ENCODE measurements around the gene PAXIP1.

Gene PAXIP1

DNA sequence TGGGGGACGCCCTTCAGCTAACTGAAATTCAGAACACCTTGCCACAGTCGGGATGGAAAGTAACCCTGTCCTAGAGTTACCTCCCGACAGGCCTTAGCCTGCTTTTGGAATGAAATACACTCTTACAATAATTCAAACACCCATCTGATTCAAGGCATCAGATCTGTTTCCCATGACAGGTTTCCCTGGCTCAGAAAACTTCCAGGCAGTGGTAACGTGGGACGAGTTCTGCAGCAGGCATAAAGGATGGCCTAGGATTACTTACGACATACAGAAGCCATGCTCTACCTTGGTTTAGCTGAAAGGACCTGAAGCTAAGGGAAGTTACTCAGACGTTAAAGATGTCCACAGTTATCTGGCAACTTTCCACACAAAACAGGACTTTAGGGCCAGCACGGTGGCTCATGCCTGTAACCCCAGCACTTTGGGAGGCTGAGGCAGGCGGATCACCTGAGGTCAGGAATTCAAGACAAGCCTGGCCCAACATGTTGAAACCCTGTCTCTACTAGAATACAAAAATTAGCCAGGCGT is 5.0 kb downstream of the PAXIP1 start:
- Histone ChIP-seq H3K9ac (no peak overlapping the region), H3K4me2 (ENCODE audit: low read length) (no peak overlapping the region), H3K79me2 (no peaks in the 10 kb centered on the region), H3K27ac (no peak overlapping the region), H3K4me1 (no peaks in the 10 kb centered on the region), H3K36me3 (ENCODE audit: control insufficient read depth, insufficient read depth, low read length) (no peaks in the 10 kb centered on the region), H3K27me3 (ENCODE audit: control insufficient read depth, insufficient read depth, low read length) (no peaks in the 10 kb centered on the region), H2AFZ (no peak overlapping the region), H3K4me3 (ENCODE audit: low read depth, low read length) (no peak overlapping the region), H3K9me3 (ENCODE audit: control insufficient read depth, low read length) (no peaks in the 10 kb centered on the region)
- TF ChIP-seq, protein P1, sequence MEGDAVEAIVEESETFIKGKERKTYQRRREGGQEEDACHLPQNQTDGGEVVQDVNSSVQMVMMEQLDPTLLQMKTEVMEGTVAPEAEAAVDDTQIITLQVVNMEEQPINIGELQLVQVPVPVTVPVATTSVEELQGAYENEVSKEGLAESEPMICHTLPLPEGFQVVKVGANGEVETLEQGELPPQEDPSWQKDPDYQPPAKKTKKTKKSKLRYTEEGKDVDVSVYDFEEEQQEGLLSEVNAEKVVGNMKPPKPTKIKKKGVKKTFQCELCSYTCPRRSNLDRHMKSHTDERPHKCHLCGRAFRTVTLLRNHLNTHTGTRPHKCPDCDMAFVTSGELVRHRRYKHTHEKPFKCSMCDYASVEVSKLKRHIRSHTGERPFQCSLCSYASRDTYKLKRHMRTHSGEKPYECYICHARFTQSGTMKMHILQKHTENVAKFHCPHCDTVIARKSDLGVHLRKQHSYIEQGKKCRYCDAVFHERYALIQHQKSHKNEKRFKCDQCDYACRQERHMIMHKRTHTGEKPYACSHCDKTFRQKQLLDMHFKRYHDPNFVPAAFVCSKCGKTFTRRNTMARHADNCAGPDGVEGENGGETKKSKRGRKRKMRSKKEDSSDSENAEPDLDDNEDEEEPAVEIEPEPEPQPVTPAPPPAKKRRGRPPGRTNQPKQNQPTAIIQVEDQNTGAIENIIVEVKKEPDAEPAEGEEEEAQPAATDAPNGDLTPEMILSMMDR (IDR thresholded peaks at IDR 0.05), result no peak

DNA sequence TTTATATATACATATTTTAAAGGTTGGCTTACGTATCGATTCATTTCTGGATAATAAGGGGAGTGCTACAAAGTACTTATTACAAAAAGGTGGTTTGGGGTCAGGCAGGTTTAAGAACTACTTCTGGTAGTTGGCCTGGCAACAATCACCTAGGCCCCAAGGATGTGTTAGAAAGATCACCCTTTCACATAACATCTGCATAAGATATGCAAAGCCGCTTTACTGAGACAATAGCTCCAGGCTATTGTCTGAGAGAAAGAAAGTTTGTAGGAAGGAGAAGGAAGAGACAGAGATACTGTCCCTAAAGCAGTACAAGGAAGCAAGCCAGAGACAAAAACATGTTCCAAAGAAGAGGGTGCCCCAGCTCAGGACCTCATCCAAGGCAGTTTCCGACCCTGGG is 6.2 kb downstream of the PAXIP1 start:
- no peak overlapping the region for H2AFZ ChIP-seq
- H3K4me1 ChIP-seq, result no peaks in the 10 kb centered on the region
- no peak overlapping the region for H3K4me2 ChIP-seq (ENCODE audit: low read length)
- H3K4me3 ChIP-seq (ENCODE audit: low read depth, low read length), result no peak overlapping the region
- no peak overlapping the region for H3K9ac ChIP-seq
- TF ChIP-seq, protein P1 (IDR thresholded peaks at IDR 0.05), result no peak
- no peaks in the 10 kb centered on the region for H3K79me2 ChIP-seq
- H3K36me3 ChIP-seq (ENCODE audit: control insufficient read depth, insufficient read depth, low read length), result no peaks in the 10 kb centered on the region
- no peaks in the 10 kb centered on the region for H3K27me3 ChIP-seq (ENCODE audit: control insufficient read depth, insufficient read depth, low read length)
- H3K27ac ChIP-seq, result no peak overlapping the region
- no peaks in the 10 kb centered on the region for H3K9me3 ChIP-seq (ENCODE audit: control insufficient read depth, low read length)

DNA sequence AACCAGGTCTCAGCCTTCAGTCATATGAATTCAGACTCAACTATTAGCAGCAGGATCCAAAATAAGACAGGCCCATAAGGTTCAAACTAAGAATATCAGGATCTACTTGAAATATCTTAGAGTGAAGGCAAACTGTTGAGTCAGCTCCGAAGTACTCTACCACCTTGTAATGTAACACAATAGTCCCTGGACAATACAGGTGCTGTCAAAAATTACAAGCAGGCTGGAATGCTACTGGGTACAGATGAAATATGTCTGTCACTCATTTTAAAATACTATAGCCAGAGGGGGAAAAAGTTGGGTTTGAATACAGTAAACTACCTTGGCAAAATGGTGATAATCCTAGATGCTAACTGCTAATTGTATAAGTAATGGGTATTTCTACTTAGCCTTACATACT is 6.8 kb downstream of the PAXIP1 start:
- Histone ChIP-seq H3K27me3 (ENCODE audit: control insufficient read depth, insufficient read depth, low read length) (no peaks in the 10 kb centered on the region), H3K9me3 (ENCODE audit: control insufficient read depth, low read length) (no peaks in the 10 kb centered on the region), H3K36me3 (ENCODE audit: control insufficient read depth, insufficient read depth, low read length) (no peaks in the 10 kb centered on the region), H2AFZ (no peak overlapping the region), H3K9ac (no peak overlapping the region), H3K4me2 (ENCODE audit: low read length) (no peak overlapping the region), H3K4me1 (no peaks in the 10 kb centered on the region), H3K4me3 (ENCODE audit: low read depth, low read length) (no peak overlapping the region), H3K27ac (no peak overlapping the region), H3K79me2 (no peaks in the 10 kb centered on the region)
- TF ChIP-seq, protein P1 (IDR thresholded peaks at IDR 0.05), result no peak

DNA sequence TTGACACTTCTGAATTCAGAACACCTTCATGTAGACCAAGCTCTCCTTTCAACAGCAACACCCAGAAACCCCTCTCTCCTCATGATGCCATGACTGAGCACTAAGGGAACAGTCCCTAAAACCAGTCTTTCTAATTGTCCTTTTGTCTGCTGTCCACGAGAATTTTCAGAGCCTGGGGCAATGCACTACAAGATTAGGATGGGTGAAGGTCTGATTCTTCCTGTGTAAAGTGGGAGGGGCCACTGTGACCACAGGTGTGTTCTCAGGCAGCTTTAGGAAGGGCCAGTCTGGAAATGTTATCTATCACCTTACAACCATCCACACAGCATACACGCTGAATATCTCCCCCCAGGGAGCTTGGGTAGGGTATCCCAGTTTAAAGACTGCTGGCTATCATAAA is 7.9 kb downstream of the PAXIP1 start:
- no peak overlapping the region for H3K27ac ChIP-seq
- no peak overlapping the region for H2AFZ ChIP-seq
- no peaks in the 10 kb centered on the region for H3K9me3 ChIP-seq (ENCODE audit: control insufficient read depth, low read length)
- H3K4me3 ChIP-seq (ENCODE audit: low read depth, low read length), result no peak overlapping the region
- no peaks in the 10 kb centered on the region for H3K79me2 ChIP-seq
- no peaks in the 10 kb centered on the region for H3K4me1 ChIP-seq
- TF ChIP-seq, protein P1 (IDR thresholded peaks at IDR 0.05), result no peak
- no peak overlapping the region for H3K9ac ChIP-seq
- no peaks in the 10 kb centered on the region for H3K27me3 ChIP-seq (ENCODE audit: control insufficient read depth, insufficient read depth, low read length)
- no peak overlapping the region for H3K4me2 ChIP-seq (ENCODE audit: low read length)
- H3K36me3 ChIP-seq (ENCODE audit: control insufficient read depth, insufficient read depth, low read length), result no peaks in the 10 kb centered on the region

DNA sequence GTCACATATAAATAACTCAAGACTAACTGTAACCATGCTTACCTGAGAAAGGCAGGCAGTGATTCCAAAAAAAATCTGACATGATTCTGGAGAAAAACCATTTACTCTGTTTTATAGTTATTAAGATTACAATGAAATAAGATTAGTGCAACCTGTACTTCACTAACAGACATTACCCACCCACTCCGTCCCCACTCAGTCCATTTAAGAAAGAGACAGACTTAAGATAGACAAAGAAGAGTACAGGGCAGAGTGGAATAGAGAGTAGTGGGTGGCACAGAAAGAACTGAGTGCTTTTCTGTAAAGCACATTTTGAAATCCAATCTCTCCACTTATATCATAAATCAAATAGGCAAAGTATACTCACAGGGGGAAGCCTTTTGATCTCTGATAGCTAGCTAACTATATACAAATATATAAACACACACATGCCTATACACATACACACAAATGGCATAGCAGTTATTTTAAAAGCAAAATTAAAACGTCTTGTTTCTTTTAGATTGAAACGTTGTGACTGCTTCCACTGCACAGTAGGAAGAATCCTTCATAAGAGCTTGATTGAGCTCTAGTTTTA is 11.9 kb downstream of the PAXIP1 start:
- H3K36me3 ChIP-seq (ENCODE audit: control insufficient read depth, insufficient read depth, low read length), result no peaks in the 10 kb centered on the region
- H3K4me3 ChIP-seq (ENCODE audit: low read depth, low read length), result no peak overlapping the region
- H3K27ac ChIP-seq, result no peak overlapping the region
- H3K27me3 ChIP-seq (ENCODE audit: control insufficient read depth, insufficient read depth, low read length), result no peaks in the 10 kb centered on the region
- no peak overlapping the region for H2AFZ ChIP-seq
- no peaks in the 10 kb centered on the region for H3K79me2 ChIP-seq
- H3K9me3 ChIP-seq (ENCODE audit: control insufficient read depth, low read length), result no peaks in the 10 kb centered on the region
- no peaks in the 10 kb centered on the region for H3K4me1 ChIP-seq
- TF ChIP-seq, protein P1 (IDR thresholded peaks at IDR 0.05), result no peak
- no peak overlapping the region for H3K4me2 ChIP-seq (ENCODE audit: low read length)
- H3K9ac ChIP-seq, result no peak overlapping the region
